ENCODE data around the gene EXPH5.

The EXPH5 gene

GRCh38 chr11:108622341-108622740, 28.8 kb upstream of the EXPH5 start:
- Histone ChIP-seq H3K36me3 (ENCODE audit: control insufficient read depth in 2 of 2, insufficient read depth in 2 of 2, low read length in 2 of 2) (no peaks in the 10 kb centered on the region), H3K9me3 (ENCODE audit: control insufficient read depth in 2 of 2, low read length in 2 of 2) (no peaks in the 10 kb centered on the region), H3K4me1 (ENCODE audit: control insufficient read depth in 2 of 2, insufficient read depth in 2 of 2, low read length in 2 of 2) (peaks cover 15 to 37% of the 10 kb centered on the region in 2 donors), H3K27me3 (ENCODE audit: control insufficient read depth in 2 of 2, insufficient read depth in 2 of 2, low read length in 2 of 2) (no peaks in the 10 kb centered on the region), H3K4me3 (ENCODE audit: low read length in 2 of 2) (no peak overlapping the region), H3K27ac (ENCODE audit: low read depth in 2 of 2, low read length in 2 of 2) (peak overlapping the region; percentile 67 to 71), H3K9ac (ENCODE audit: low read depth in 1 of 2, low read length in 2 of 2) (no peak overlapping the region)

- Histone ChIP-seq H3K27me3 (ENCODE audit: control insufficient read depth in 2 of 2, insufficient read depth in 2 of 2, low read length in 2 of 2) (no peaks in the 10 kb centered on the region), H3K9me3 (ENCODE audit: control insufficient read depth in 2 of 2, low read length in 2 of 2) (no peaks in the 10 kb centered on the region), H3K27ac (ENCODE audit: low read depth in 2 of 2, low read length in 2 of 2) (peak overlapping the region; percentile 53 to 67), H3K4me3 (ENCODE audit: low read length in 2 of 2) (peak overlapping the region in 1 of 2 donors; percentile 14), H3K9ac (ENCODE audit: low read depth in 1 of 2, low read length in 2 of 2) (peak overlapping the region in 1 of 2 donors; percentile 8), H3K36me3 (ENCODE audit: control insufficient read depth in 2 of 2, insufficient read depth in 2 of 2, low read length in 2 of 2) (no peaks in the 10 kb centered on the region), H3K4me1 (ENCODE audit: control insufficient read depth in 2 of 2, insufficient read depth in 2 of 2, low read length in 2 of 2) (peaks cover 15 to 35% of the 10 kb centered on the region in 2 donors)
Measured at GRCh38 chr11:108620958-108621772, 27.6 kb upstream of the EXPH5 start.

GRCh38 chr11:108618529-108618928, 25.0 kb upstream of the EXPH5 start:
- Histone ChIP-seq H3K27ac (ENCODE audit: low read depth in 2 of 2, low read length in 2 of 2) (no peak overlapping the region), H3K27me3 (ENCODE audit: control insufficient read depth in 2 of 2, insufficient read depth in 2 of 2, low read length in 2 of 2) (no peaks in the 10 kb centered on the region), H3K4me1 (ENCODE audit: control insufficient read depth in 2 of 2, insufficient read depth in 2 of 2, low read length in 2 of 2) (peaks cover 8 to 24% of the 10 kb centered on the region in 2 donors), H3K4me3 (ENCODE audit: low read length in 2 of 2) (no peak overlapping the region), H3K9me3 (ENCODE audit: control insufficient read depth in 2 of 2, low read length in 2 of 2) (no peaks in the 10 kb centered on the region), H3K9ac (ENCODE audit: low read depth in 1 of 2, low read length in 2 of 2) (no peak overlapping the region), H3K36me3 (ENCODE audit: control insufficient read depth in 2 of 2, insufficient read depth in 2 of 2, low read length in 2 of 2) (no peaks in the 10 kb centered on the region)

GRCh38 chr11:108617055-108617454, 23.5 kb upstream of the EXPH5 start:
- Histone ChIP-seq H3K9ac (ENCODE audit: low read depth in 1 of 2, low read length in 2 of 2) (no peak overlapping the region), H3K27me3 (ENCODE audit: control insufficient read depth in 2 of 2, insufficient read depth in 2 of 2, low read length in 2 of 2) (no peaks in the 10 kb centered on the region), H3K4me1 (ENCODE audit: control insufficient read depth in 2 of 2, insufficient read depth in 2 of 2, low read length in 2 of 2) (peaks cover 5 to 16% of the 10 kb centered on the region in 2 donors), H3K36me3 (ENCODE audit: control insufficient read depth in 2 of 2, insufficient read depth in 2 of 2, low read length in 2 of 2) (no peaks in the 10 kb centered on the region), H3K27ac (ENCODE audit: low read depth in 2 of 2, low read length in 2 of 2) (no peak overlapping the region), H3K9me3 (ENCODE audit: control insufficient read depth in 2 of 2, low read length in 2 of 2) (no peaks in the 10 kb centered on the region), H3K4me3 (ENCODE audit: low read length in 2 of 2) (no peak overlapping the region)

- Histone ChIP-seq H3K27me3 (ENCODE audit: control insufficient read depth in 2 of 2, insufficient read depth in 2 of 2, low read length in 2 of 2) (no peaks in the 10 kb centered on the region), H3K4me1 (ENCODE audit: control insufficient read depth in 2 of 2, insufficient read depth in 2 of 2, low read length in 2 of 2) (peaks cover 3 to 11% of the 10 kb centered on the region in 2 donors), H3K9ac (ENCODE audit: low read depth in 1 of 2, low read length in 2 of 2) (no peak overlapping the region), H3K9me3 (ENCODE audit: control insufficient read depth in 2 of 2, low read length in 2 of 2) (no peaks in the 10 kb centered on the region), H3K4me3 (ENCODE audit: low read length in 2 of 2) (no peak overlapping the region), H3K36me3 (ENCODE audit: control insufficient read depth in 2 of 2, insufficient read depth in 2 of 2, low read length in 2 of 2) (no peaks in the 10 kb centered on the region), H3K27ac (ENCODE audit: low read depth in 2 of 2, low read length in 2 of 2) (no peak overlapping the region)
Measured at GRCh38 chr11:108616549-108616948, 23.0 kb upstream of the EXPH5 start.

- Histone ChIP-seq H3K36me3 (ENCODE audit: control insufficient read depth in 2 of 2, insufficient read depth in 2 of 2, low read length in 2 of 2) (no peaks in the 10 kb centered on the region), H3K4me3 (ENCODE audit: low read length in 2 of 2) (no peak overlapping the region), H3K4me1 (ENCODE audit: control insufficient read depth in 2 of 2, insufficient read depth in 2 of 2, low read length in 2 of 2) (no peaks in the 10 kb centered on the region), H3K27ac (ENCODE audit: low read depth in 2 of 2, low read length in 2 of 2) (no peak overlapping the region), H3K27me3 (ENCODE audit: control insufficient read depth in 2 of 2, insufficient read depth in 2 of 2, low read length in 2 of 2) (no peaks in the 10 kb centered on the region), H3K9me3 (ENCODE audit: control insufficient read depth in 2 of 2, low read length in 2 of 2) (no peaks in the 10 kb centered on the region), H3K9ac (ENCODE audit: low read depth in 1 of 2, low read length in 2 of 2) (no peak overlapping the region)
Measured at GRCh38 chr11:108614086-108614485, 20.5 kb upstream of the EXPH5 start.

GRCh38 chr11:108609682-108610081, 16.1 kb upstream of the EXPH5 start:
- Histone ChIP-seq H3K9ac (ENCODE audit: low read depth in 1 of 2, low read length in 2 of 2) (no peak overlapping the region), H3K36me3 (ENCODE audit: control insufficient read depth in 2 of 2, insufficient read depth in 2 of 2, low read length in 2 of 2) (no peaks in the 10 kb centered on the region), H3K27ac (ENCODE audit: low read depth in 2 of 2, low read length in 2 of 2) (no peak overlapping the region), H3K4me3 (ENCODE audit: low read length in 2 of 2) (no peak overlapping the region), H3K4me1 (ENCODE audit: control insufficient read depth in 2 of 2, insufficient read depth in 2 of 2, low read length in 2 of 2) (no peaks in the 10 kb centered on the region), H3K27me3 (ENCODE audit: control insufficient read depth in 2 of 2, insufficient read depth in 2 of 2, low read length in 2 of 2) (no peaks in the 10 kb centered on the region), H3K9me3 (ENCODE audit: control insufficient read depth in 2 of 2, low read length in 2 of 2) (no peaks in the 10 kb centered on the region)

GRCh38 chr11:108608548-108608947, 15.0 kb upstream of the EXPH5 start:
- Histone ChIP-seq H3K36me3 (ENCODE audit: control insufficient read depth in 2 of 2, insufficient read depth in 2 of 2, low read length in 2 of 2) (no peaks in the 10 kb centered on the region), H3K9ac (ENCODE audit: low read depth in 1 of 2, low read length in 2 of 2) (no peak overlapping the region), H3K4me3 (ENCODE audit: low read length in 2 of 2) (no peak overlapping the region)

GRCh38 chr11:108606495-108607160, 13.1 kb upstream of the EXPH5 start:
- H3K36me3 ChIP-seq (ENCODE audit: control insufficient read depth in 2 of 2, insufficient read depth in 2 of 2, low read length in 2 of 2) = no peaks in the 10 kb centered on the region
- H3K27me3 ChIP-seq (ENCODE audit: control insufficient read depth in 2 of 2, insufficient read depth in 2 of 2, low read length in 2 of 2) = no peaks in the 10 kb centered on the region
- H3K9ac ChIP-seq (ENCODE audit: low read depth in 1 of 2, low read length in 2 of 2) = no peak overlapping the region
- H3K27ac ChIP-seq (ENCODE audit: low read depth in 2 of 2, low read length in 2 of 2) = no peak overlapping the region
- no peak overlapping the region for H3K4me3 ChIP-seq (ENCODE audit: low read length in 2 of 2)
- no peaks in the 10 kb centered on the region for H3K9me3 ChIP-seq (ENCODE audit: control insufficient read depth in 2 of 2, low read length in 2 of 2)
- no peaks in the 10 kb centered on the region for H3K4me1 ChIP-seq (ENCODE audit: control insufficient read depth in 2 of 2, insufficient read depth in 2 of 2, low read length in 2 of 2)

More at GRCh38 chr11:108608548-108608947, 15.0 kb upstream of the EXPH5 start:
- no peak overlapping the region for H3K27ac ChIP-seq (ENCODE audit: low read depth in 2 of 2, low read length in 2 of 2)
- H3K9me3 ChIP-seq (ENCODE audit: control insufficient read depth in 2 of 2, low read length in 2 of 2) = no peaks in the 10 kb centered on the region
- no peaks in the 10 kb centered on the region for H3K4me1 ChIP-seq (ENCODE audit: control insufficient read depth in 2 of 2, insufficient read depth in 2 of 2, low read length in 2 of 2)
- H3K27me3 ChIP-seq (ENCODE audit: control insufficient read depth in 2 of 2, insufficient read depth in 2 of 2, low read length in 2 of 2) = no peaks in the 10 kb centered on the region

- Histone ChIP-seq H3K4me1 (ENCODE audit: control insufficient read depth in 2 of 2, insufficient read depth in 2 of 2, low read length in 2 of 2) (no peaks in the 10 kb centered on the region), H3K9ac (ENCODE audit: low read depth in 1 of 2, low read length in 2 of 2) (no peak overlapping the region), H3K36me3 (ENCODE audit: control insufficient read depth in 2 of 2, insufficient read depth in 2 of 2, low read length in 2 of 2) (no peaks in the 10 kb centered on the region), H3K9me3 (ENCODE audit: control insufficient read depth in 2 of 2, low read length in 2 of 2) (no peaks in the 10 kb centered on the region), H3K4me3 (ENCODE audit: low read length in 2 of 2) (no peak overlapping the region), H3K27ac (ENCODE audit: low read depth in 2 of 2, low read length in 2 of 2) (no peak overlapping the region), H3K27me3 (ENCODE audit: control insufficient read depth in 2 of 2, insufficient read depth in 2 of 2, low read length in 2 of 2) (no peaks in the 10 kb centered on the region)
Measured at GRCh38 chr11:108606070-108606469, 12.5 kb upstream of the EXPH5 start.

All from mucosa of rectum (tissue), 2 donors.